ENCODE measurements around the gene GSTM3.
"Not testable (repeated sequence)": the region's sequence is repeated elsewhere in the genome, so short reads cannot be mapped to it uniquely, and the experiment has no call there.

DNA sequence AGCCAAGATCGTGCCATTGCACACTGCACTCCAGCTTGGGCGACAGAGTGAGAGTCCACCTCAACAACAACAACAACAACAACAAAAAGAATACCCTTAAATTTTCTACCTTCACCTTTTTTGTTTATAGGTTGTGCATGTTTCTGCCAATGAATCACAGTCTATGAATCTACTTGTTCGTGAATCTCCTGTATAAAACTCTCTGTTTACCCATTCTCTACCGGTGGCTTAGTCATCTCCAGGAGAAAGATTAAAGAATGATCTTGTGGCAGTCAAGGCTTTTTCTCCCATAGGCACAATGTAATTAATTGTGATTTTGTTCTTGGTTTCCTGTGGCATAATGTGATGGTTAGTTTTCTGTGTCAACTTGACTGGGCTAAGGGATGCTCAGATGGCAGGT lies 43.0 kb downstream of the GSTM3 start:
- not testable (repeated sequence) for TF ChIP-seq CTCF (IDR thresholded peaks at IDR 0.05 in 2 of 3, conservative IDR thresholded peaks at IDR 0.05 in 1 of 3; ENCODE audit: control insufficient read depth in 2 of 3, extremely low read depth in 1 of 3, insufficient read depth in 1 of 3, low read depth in 3 of 3, low read length in 3 of 3); SUZ12 (IDR thresholded peaks at IDR 0.05; ENCODE audit: unreplicated experiment); SIX5 (IDR thresholded peaks at IDR 0.05; ENCODE audit: low read depth, low read length, severe bottlenecking)

All from GM12878 (cell line).